Fibroblast of skin of left biceps (primary cell): Measurements from ENCODE around the gene FSTL5.
"Not testable (repeated sequence)": the region's sequence is repeated elsewhere in the genome, so short reads cannot be mapped to it uniquely, and the experiment has no call there.

Source experiments
- DNase-seq, 2 experiments: peaks; one replicate each; pipeline ENCODE4 v3.0.0-alpha.2; 2013; ENCODE audit warnings: low read depth in 2 of 2

FSTL5 gene

DNA sequence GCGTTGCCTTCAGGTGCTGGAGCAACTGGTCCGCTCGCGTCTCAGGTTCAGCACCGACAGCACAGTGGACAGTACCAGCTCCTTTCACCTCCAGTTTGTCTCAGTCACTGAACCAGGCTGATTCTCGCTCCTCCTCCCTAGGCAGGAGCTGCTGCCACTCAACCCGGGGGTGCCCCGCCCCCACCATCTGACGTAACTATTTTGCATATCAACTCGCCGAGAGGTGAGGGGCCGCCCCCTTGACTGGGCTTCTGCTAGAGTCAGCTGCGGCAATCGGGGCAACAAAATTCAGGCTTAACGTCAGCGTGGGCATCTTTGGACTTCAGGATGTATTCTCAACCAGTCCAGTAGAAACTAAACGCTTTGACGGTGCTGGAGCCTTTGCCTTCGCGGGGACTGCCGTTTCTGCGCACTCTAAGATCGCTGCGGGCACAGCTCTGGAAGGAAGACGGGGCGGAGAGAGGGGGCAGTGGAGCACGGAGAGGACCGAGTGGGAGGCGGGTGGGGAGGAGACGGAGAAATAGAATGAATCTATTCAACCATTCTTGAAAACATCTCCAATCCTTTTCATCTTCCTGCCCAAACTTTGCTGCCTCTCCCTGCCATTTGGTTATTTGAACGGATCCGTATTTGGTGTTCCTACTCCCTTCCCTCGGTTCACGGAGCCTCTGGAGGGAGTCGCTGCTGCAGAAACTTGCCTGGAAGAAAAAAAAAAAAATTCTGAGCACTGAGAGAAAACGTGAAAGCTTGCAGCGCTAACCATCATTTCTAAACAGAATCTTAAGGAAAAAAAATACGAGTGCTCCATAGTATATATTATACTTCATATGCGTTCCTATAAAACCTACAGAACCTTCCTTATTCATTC is at the start of gene FSTL5:
Gene FSTL5, minus strand, starts transcription at position 109 of the 868 bp plus-strand sequence. CDS start 52,604 bp downstream, outside the sequence.
- DNase-seq = peak in 1 of 2 experiments; percentile 35

DNA sequence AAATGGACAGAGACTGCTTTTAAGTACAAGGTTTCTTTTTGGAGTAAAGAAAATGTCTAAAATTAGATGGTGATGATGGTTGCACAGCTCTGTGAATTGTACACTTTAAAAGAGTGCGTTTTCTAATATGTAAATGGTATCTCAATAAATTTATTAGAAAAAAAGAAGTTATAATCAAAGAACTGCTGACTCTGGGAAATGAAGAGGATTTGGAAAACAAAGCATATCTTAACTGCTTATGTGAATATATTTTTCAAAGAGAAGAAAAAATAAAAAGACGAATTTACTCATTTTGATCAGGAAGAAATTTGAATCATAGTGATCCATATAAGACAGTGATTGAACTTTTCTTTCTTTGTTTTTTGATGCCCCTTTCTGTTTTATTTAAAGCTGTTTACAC is 45.9 kb upstream of the FSTL5 start:
- DNase-seq = no peak

DNA sequence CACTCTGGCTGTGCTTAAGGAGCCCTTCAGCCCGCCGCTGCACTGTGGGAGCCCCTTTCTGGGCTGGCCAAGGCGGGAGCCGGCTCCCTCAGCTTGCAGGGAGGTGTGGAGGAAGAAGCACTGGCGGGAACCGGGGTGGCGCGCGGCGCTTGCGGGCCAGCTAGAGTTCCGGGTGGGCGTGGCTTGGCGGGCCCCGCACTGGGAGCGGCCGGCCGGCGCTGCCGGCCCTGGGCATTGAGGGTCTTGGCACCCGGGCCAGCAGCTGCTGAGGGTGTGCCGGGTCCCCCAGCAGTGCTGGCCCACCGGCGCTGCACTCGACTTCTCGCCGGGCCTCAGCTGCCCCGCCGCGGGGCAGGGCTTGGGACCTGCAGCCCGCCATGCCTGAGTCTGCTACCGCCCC is 39.7 kb upstream of the FSTL5 start:
- not testable (repeated sequence) for DNase-seq

DNA sequence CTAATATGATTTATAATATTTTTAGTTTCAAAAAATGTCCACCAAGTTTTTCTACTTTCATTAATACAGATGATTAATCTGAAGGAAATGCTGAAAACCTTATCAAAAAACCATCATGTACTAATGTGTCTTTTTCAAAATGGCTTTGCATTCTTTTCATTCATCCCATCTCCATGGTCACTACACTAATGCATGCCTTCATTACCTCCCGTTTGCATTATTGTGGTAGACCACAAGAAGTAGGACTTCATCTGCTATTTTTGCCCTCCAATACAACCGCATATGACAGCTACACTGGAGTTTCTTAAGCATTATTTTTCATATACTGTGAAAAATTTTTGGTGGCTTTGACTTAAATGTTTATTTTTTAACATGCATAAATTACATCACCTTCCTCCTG is 37.9 kb upstream of the FSTL5 start:
- peak; percentile 4 to 6 for DNase-seq

DNA sequence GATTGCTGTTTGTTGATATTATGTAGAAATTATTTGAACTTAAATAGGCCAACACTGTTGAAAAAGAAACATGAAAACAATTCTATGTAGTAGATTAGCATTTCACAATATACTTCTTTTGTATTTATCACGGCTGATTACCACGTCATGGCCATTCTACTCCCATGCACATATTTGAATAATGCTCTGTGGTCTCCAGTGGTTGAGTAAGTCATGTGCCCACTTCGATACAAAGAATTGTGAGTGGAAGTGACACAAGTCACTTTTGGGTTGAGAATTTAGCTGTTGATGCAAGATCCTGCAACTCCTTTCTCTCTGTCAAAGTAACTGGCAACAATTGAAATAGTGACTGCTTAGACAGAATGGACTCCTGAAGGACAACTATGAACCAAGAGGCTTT is 6.7 kb upstream of the FSTL5 start:
- no peak for DNase-seq

DNA sequence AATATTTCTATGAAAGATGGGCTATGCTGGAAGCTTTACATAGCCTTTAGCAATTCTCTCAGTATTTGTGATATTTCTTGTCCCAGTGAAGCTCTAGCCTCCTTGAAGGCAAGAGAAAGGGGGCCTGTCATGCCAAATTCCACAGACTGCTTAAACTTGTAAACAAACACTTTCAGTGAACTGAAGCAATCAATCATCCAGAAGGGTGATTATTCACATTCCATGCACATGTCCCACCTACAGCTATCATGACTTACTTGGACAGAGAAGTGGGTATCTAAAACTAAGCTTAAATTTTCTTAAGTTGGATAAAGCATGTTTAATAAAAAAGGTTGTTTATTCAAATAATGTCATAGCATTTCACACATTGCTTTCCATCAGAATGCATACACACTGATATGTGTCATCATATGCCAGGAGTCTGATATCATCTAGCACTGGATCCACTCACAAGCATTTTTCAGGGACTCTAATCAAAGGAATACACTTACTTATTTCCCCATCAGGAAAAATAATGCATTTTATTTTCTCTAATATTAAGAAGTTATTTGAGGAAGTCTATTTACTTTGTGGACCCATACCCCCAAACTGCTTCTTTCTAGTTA is 1.2 kb upstream of the FSTL5 start:
- no peak for DNase-seq

DNA sequence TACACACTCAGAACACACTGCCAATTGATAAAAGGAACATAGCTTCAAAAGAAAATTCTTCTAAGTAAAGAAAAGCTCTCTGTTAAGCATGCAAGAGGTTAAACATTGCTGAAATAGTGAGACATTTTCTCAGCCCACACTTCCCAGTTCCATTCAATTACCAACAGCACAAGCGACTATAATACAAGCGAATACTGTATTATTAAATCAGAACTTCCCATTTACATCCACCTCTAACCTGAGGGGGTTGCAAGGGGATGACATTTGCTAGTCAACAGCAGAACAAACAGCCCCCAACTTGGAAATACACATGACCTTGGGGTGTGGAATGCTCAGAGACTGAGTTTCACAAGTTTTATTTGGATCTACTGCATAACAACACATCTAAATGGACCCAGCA is 1.1 kb downstream of the FSTL5 start:
- no peak for DNase-seq

DNA sequence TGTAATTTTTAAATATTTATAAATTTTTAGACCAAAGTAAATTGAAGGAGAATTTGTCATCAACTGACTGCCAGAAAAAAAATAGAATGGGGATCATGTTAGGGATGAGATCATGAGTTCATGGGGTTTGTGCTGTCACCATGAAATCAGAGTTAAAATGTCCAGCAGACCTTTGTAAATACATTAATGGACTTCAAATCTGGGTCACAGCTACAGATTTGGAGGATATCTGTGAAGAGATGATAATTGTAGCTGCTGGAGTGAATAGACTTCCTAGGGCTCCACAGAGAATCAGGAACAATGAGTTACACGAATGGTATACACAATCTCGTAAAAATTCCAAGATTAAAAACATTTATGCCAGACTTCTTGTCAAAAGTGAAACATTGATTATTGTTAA is 6.6 kb downstream of the FSTL5 start:
- DNase-seq = no peak

DNA sequence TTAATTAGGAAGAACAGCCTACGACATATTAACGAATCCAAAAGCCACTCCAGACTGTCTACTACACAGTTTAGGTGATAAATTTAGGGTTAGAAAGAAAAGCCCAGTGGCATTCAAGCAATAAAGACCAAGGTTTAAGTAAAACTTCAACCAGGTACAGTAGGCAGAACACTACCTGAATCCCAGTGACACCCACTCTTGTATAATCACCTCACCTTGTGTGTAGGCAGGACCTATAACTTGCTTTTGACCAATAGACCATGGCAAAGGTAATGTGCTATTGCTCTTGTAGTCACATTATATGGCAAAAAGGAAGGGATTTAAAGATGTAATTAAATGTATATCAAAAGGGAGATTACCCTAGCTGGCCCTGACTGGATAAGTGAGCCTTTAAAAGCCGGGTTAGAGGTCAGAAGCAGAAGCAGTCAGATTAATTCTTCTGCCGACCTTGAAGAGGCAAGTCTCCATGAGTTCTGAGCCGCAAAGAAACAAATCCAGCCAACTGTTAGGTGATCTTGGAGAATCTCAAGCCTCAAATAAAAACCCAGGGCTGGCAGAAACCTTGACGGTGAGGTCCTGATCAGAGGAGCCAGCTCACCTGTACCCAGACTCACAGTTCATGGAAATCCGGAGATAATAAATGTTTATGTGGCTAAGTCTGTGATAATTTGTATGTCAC is 8.8 kb downstream of the FSTL5 start:
- DNase-seq = no peak

DNA sequence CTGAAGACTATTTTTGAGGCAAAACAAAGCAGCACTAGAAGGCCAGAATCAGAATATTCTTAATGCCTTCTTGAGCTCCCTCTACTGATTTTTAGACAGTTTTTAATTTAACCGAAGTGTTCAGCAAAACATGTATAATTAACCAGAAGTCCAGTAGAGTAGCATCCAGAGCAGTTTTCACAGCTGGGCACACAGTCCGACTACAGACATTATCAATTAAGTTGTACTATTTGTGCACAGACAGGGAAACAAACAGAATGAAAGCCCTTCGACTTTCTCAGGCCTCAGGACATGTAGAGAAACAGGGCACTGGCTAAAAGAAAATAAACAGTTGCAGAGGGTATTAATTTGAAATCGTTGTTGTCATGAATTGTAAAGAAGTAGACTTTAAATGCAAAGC is 11.9 kb downstream of the FSTL5 start:
- no peak for DNase-seq

DNA sequence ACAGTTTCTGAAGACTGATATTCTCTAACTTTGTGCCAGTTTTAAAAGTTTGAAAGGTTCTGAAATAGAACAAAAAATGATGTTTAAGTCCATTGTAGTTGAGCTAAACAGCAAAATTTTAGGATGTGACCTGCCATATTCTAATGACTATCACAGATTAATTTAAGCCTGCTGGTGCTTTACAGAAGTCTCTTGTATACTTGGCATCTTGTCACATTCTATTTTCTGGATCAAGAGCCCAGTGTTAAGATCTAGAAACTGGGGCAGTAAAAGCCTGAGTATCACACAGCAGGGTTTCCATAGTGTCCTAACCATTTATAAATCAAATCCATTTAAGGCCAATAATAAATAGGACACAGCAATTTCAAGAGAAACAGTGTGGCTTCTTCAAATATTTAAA is 12.4 kb downstream of the FSTL5 start:
- no peak for DNase-seq

DNA sequence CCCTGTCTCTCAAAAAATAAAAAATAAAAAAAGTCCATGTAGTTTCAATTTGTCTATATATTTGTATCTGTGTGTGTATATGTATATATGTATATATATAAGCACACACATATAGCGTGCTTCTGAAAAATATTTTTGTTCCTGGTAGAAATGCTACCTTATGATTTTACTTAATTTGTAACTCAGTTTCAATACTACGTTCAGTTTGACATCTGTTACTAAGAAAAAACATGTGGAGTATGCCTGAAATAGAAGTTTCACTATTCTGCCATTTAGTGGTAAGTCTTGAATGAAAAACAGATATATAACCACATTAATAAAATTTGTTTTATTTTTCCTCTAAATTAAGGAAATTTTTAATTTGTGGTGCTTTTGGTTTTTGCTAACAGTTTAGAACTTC is 14.2 kb downstream of the FSTL5 start:
- DNase-seq = no peak

DNA sequence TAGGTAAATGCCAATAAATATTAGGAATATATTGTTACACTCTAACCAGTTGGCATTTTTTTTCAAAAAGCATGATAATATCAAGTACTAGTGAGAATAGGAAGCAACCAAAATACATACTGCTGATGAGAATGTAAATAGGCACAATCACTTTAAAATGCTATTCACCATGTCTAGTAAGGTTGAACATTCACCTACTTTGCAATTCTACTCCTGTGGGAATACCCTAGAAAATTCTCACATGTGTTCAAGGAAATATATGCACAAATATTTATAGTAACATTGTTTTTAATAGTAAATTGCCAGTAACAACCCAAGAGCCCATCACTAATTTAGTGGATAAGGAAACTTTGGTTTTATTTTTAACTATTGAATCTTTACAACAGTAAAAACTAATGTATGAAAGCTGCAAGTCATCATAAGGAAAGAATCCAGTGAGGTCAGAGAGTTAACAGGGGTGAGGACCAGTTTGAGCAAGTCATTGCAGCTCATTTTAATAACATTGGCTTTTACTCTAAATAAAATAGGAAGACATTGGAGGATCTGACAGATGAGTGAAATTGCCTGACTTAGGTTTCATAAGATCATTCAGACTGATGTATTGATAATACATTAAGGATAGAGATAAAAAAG is 23.6 kb downstream of the FSTL5 start:
- DNase-seq = no peak

DNA sequence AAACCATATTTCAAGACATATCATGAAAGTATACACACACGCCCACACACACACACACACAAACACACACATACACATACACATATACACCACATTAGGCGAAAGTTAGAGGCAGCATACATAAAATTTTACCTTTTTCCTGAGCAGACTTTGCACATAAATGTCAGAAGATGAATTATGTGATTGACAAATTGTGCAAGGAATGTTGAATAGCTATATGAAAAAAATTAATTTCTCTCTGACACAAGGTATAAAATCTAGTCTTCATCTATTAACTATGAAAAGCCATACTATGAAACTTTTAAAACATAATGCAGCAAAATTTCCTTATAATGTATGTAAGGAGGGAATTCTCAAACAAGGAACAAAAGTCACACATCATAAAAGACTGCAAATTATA is 24.4 kb downstream of the FSTL5 start:
- no peak for DNase-seq

DNA sequence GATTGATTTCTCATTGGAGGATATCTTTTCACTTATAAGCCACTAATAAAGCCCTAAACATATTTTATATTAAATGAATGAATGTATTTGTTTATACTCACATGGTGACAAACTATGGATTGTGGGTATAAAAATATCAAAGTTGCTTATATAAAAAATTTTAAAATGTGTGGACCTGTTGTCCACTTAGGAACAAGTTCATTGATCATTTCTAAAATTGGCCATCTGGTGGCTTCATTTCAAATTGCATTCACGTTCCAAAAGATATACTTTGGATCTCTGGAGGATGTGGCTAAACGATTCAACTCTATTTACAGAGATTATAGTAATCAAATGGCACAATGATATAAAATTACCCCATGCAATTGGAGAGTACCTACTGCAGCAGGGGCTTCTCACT is 32.5 kb downstream of the FSTL5 start:
- no peak for DNase-seq

DNA sequence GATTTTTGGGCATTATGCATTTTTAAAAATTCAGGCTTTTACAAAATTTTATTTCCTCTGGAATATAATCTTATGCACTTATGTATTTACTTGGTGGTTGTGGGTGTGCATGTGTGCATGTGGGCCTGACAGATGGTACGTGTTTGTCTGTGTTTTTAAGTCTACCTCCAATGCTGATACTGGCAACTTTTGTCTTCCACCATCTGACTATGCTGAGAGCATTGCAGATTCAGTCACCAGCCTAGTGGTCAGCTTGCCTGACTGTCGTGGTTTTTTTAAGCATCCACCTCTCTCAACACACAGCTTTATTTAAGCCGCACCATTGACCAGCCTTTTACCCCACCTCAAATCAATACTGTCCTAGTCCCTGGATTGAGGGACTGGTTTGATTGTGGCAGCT is 37.1 kb downstream of the FSTL5 start:
- DNase-seq = no peak

DNA sequence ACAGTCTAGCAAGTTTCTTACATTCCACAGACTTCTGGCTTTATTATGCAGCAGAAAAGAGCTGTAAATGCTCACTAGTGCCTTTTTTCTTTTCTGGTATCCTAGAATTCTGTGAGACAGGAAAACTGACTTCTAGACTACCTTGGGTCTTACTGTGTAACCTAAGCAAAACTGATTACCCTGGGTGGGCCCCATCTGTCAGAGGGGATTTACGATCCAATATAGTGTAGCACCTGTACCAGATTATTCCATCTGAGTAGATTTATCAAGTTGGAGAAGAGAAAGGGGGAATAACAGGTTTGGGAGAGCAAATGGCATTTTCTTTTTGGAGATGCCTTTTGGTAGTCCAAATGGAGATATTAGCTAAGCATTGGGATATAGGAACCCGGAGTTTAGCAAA is 46.7 kb downstream of the FSTL5 start:
- DNase-seq = no peak

DNA sequence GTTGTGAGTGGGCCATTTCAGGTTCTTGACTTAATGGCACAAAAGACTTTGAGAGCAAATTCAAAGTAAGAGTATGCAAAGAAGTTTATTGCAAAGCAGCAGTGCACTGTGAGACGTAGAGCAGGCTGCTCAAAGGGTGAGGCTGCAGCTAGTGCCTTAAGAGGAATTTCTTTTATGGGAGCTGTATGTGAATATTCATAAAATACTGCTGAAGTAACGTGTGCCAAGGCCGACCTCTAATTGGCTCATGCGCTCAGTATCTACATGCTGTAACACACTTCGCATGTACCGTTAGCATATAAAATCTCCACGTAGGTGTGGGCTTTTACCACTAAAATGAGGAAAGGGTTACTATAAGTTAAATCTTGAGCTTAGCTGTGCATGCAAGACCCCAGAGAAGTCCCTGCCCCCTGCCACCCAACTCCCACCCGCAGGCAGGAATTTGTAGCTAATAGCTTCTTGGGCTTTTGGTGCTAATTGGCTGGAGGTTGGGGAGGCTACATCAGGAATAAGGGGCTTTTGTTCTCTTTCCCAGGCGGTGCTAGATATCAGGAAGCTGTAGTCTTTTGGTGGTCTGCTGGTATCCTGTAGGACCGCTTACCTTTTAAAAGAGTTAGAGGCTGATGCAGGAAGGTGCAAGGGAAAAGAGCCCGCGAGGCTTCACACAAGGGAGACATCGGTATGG is 47.6 kb downstream of the FSTL5 start:
- DNase-seq = no peak

DNA sequence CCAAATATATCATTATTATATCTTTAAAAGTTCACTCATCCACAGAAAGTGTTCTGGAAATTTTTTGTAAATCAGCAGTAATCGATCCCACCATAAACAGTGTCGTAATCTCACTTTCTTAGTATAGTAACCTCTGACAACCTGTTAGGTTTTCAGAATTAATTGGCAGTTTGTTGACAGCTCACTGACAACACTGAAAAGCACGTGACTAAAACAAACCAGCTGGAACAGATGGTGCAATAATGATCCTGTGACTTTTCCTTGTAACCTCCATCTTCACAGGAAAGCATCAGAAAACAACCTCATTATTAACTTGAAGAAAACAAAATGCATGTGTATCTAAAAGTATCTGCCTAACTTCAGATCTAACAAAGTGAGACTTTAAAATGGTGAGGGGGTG is 48.5 kb downstream of the FSTL5 start:
- no peak for DNase-seq

DNA sequence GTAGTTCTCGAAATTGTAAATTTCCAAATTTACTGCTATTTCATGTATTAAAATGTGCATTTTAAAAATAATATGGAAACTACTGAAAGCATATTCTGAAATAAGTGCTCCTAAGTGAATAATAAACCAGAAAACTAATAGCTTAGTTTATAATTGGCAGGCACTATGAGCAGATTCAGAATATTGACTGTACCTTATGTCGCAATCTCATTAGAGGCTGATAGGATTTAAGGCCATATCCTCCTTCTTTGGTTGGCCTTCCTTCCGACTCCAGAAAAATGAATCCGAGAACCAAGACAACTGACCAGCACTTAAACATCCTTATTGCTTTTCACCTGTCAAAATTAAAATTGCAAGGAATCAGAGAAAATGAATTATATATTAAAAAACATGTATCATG is 52.7 kb downstream of the FSTL5 start:
- DNase-seq = no peak

DNA sequence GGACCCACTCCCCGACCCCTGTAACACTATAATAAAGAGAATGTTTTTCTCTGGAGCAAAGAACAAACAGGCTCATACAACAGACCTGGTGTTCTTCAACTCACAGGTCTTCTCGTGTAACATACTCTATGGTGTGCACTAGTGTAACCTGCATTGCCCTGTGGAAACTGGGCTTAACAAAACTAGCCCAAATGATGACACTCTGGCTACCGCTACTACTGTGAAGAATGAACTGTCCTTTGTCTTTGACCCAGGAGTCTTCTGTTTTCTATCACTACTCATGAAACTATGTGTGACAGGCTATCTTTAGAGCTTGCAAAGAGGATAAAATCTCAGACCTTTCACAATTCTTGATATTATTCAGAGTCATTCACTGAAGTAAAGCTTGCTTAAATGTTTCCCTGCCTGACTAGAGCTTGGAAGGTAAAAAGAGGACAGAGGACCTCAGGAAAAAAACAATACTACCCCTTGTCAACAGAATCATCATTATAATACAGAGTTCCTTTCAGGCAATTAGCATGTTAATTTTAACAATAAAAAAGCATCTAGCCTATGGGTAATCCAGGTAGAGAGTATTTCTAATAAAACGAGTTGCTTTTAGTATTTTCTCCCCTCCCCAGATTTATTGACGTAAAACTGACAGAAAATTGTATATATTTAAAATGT is 59.2 kb downstream of the FSTL5 start:
- no peak for DNase-seq
